WTC11 (cell line): ENCODE data around the gene BRAF. TPM values are rescaled to one million over a fixed set of nuclear protein-coding genes. Genes with fewer than 3 reads are reported as not detected.

Experiments used
- ATAC-seq: fragments of 200-7000 bp; cut with Tn5 transposase; 2 replicates; pipeline ENCODE4 v1.10.0; 2021; ENCODE audit warnings: mild to moderate bottlenecking, moderate library complexity
- CTCF ChIA-PET: fragments of 300-600 bp; sonication (Branson Sonifier 250); formaldehyde crosslinking; loops from one replicate; lab custom pipeline; 2021; ENCODE audit warnings: antibody characterized with exemption; lab: Charles Lee
- POLR2A ChIA-PET: fragments of 350-600 bp; sonication (Branson Sonifier 250); formaldehyde crosslinking; loops from one replicate; lab custom pipeline; 2021; ENCODE audit warnings: antibody characterized with exemption; lab: Charles Lee
- DNase-seq: peaks from one replicate; pipeline ENCODE4 v3.0.0; 2021; ENCODE audit warnings: low spot score
- H3K27ac Mint-ChIP-seq: 2 replicates; pipeline ENCODE4 v1.8.0; 2021; ENCODE audit warnings: mixed read lengths
- H3K27me3 Mint-ChIP-seq: 2 replicates; pipeline ENCODE4 v1.8.0; 2021; ENCODE audit warnings: low read depth, mild to moderate bottlenecking, moderate library complexity, mixed read lengths
- H3K36me3 Mint-ChIP-seq: 2 replicates; pipeline ENCODE4 v1.8.0; 2021; ENCODE audit warnings: mixed read lengths
- H3K4me1 Mint-ChIP-seq: 2 replicates; pipeline ENCODE4 v1.8.0; 2022; ENCODE audit warnings: mixed read lengths
- H3K4me3 Mint-ChIP-seq: 2 replicates; pipeline ENCODE4 v1.8.0; 2021; ENCODE audit warnings: mild to moderate bottlenecking, moderate library complexity, mixed read lengths
- H3K9me3 Mint-ChIP-seq: 2 replicates; pipeline ENCODE4 v1.8.0; 2021; ENCODE audit warnings: mixed read lengths
- AFF4 ChIP-seq: sonication (generic); formaldehyde crosslinking; IDR thresholded peaks from 2 replicates; pipeline ENCODE4 v1.8.1; 2023; ENCODE audit warnings: mild to moderate bottlenecking, missing genetic modification reagents, borderline replicate concordance
- ATF1 ChIP-seq: sonication (generic); formaldehyde crosslinking; IDR thresholded peaks from 2 replicates; pipeline ENCODE4 v1.8.1; 2023; ENCODE audit warnings: mild to moderate bottlenecking, moderate library complexity, missing genetic modification reagents
- ATF3 ChIP-seq: sonication (generic); formaldehyde crosslinking; conservative IDR thresholded peaks from 2 replicates; pipeline ENCODE4 v1.8.1; 2022; ENCODE audit warnings: mild to moderate bottlenecking, missing genetic modification reagents
- ELF4 ChIP-seq: sonication (generic); formaldehyde crosslinking; IDR thresholded peaks from 2 replicates; pipeline ENCODE4 v1.8.1; 2022; ENCODE audit warnings: low read depth, mild to moderate bottlenecking, moderate library complexity, missing genetic modification reagents
- FOXJ3 ChIP-seq: sonication (generic); formaldehyde crosslinking; IDR thresholded peaks from 2 replicates; pipeline ENCODE4 v1.9.0; 2021; ENCODE audit warnings: missing genetic modification reagents, mild to moderate bottlenecking, borderline replicate concordance
- FOXK1 ChIP-seq: sonication (generic); formaldehyde crosslinking; IDR thresholded peaks from 2 replicates; pipeline ENCODE4 v1.8.0; 2022; ENCODE audit warnings: mild to moderate bottlenecking, moderate library complexity, missing genetic modification reagents
- GABPB1 ChIP-seq: sonication (generic); formaldehyde crosslinking; IDR thresholded peaks from 2 replicates; pipeline ENCODE4 v1.8.1; 2023; ENCODE audit warnings: mild to moderate bottlenecking, missing genetic modification reagents
- NFATC4 ChIP-seq: fragments of 250-450 bp; sonication (Bioruptor Pico); IDR thresholded peaks from 2 replicates; pipeline ENCODE4 v1.9.0; 2021; ENCODE audit warnings: mild to moderate bottlenecking
- NFE2L1 ChIP-seq: sonication (generic); formaldehyde crosslinking; IDR thresholded peaks from 2 replicates; pipeline ENCODE4 v1.8.1; 2023; ENCODE audit warnings: missing genetic modification reagents
- NR1H2 ChIP-seq: sonication (generic); formaldehyde crosslinking; IDR thresholded peaks from 2 replicates; pipeline ENCODE4 v1.9.0; 2021; ENCODE audit warnings: mild to moderate bottlenecking, moderate library complexity, missing genetic modification reagents
- NR3C1 ChIP-seq: sonication (generic); formaldehyde crosslinking; conservative IDR thresholded peaks from 2 replicates; pipeline ENCODE4 v1.8.1; 2023; ENCODE audit warnings: low read depth, mild to moderate bottlenecking, missing genetic modification reagents
- OVOL2 ChIP-seq: fragments of 250-450 bp; sonication (Bioruptor Pico); IDR thresholded peaks from 2 replicates; pipeline ENCODE4 v1.9.0; 2021; ENCODE audit warnings: mild to moderate bottlenecking, borderline replicate concordance
- RORB ChIP-seq: fragments of 250-450 bp; sonication (Bioruptor Pico); IDR thresholded peaks from 2 replicates; pipeline ENCODE4 v1.9.0; 2021; ENCODE audit warnings: mild to moderate bottlenecking
- SP1 ChIP-seq: sonication (generic); formaldehyde crosslinking; conservative IDR thresholded peaks from 2 replicates; pipeline ENCODE4 v1.8.1; 2022; ENCODE audit warnings: missing genetic modification reagents
- ZNF121 ChIP-seq: sonication (generic); formaldehyde crosslinking; IDR thresholded peaks from 2 replicates; pipeline ENCODE4 v1.8.0; 2023; ENCODE audit warnings: missing genetic modification reagents
- ZNF219 ChIP-seq: sonication (generic); formaldehyde crosslinking; IDR thresholded peaks from 2 replicates; pipeline ENCODE4 v1.8.0; 2023; ENCODE audit warnings: missing genetic modification reagents, mild to moderate bottlenecking, borderline replicate concordance
- ZNF232 ChIP-seq: sonication (generic); formaldehyde crosslinking; IDR thresholded peaks from 2 replicates; pipeline ENCODE4 v1.8.0; 2022; ENCODE audit warnings: mild to moderate bottlenecking, missing genetic modification reagents
- total RNA-seq: library from RNA; stranded (reverse); gene quantifications from 3 replicates; pipeline ENCODE4 v1.2.3, GENCODE V29; 2021
- TF ChIP-seq, protein P1 (sequence below): sonication (generic); formaldehyde crosslinking; IDR thresholded peaks from 2 replicates; pipeline ENCODE4 v1.8.1; 2022; ENCODE audit warnings: missing genetic modification reagents, borderline replicate concordance
- TF ChIP-seq, protein P2 (sequence below): fragments of 250-450 bp; sonication (Bioruptor Pico); IDR thresholded peaks from 2 replicates; pipeline ENCODE4 v1.9.0; 2021; ENCODE audit warnings: mild to moderate bottlenecking, borderline replicate concordance
- TF ChIP-seq, protein P3 (sequence below): sonication (generic); formaldehyde crosslinking; IDR thresholded peaks from 2 replicates; pipeline ENCODE4 v1.8.0; 2022; ENCODE audit warnings: mild to moderate bottlenecking, missing genetic modification reagents

The BRAF gene
- total RNA-seq, 1 experiment from 2014 or later = 29.2 TPM

GRCh38 chr7:140911746-140912145 lies 13.0 kb downstream of the BRAF start:
- POLR2A ChIA-PET = no interaction called here
- TF ChIP-seq ATF1 (CRISPR knock-in tag) = no peak
- no peak for TF ChIP-seq OVOL2
- TF ChIP-seq ATF3 (CRISPR knock-in tag) = no peak
- no peak for TF ChIP-seq NR1H2 (CRISPR knock-in tag)
- TF ChIP-seq ZNF232 (CRISPR knock-in tag) = no peak
- TF ChIP-seq, protein P1, sequence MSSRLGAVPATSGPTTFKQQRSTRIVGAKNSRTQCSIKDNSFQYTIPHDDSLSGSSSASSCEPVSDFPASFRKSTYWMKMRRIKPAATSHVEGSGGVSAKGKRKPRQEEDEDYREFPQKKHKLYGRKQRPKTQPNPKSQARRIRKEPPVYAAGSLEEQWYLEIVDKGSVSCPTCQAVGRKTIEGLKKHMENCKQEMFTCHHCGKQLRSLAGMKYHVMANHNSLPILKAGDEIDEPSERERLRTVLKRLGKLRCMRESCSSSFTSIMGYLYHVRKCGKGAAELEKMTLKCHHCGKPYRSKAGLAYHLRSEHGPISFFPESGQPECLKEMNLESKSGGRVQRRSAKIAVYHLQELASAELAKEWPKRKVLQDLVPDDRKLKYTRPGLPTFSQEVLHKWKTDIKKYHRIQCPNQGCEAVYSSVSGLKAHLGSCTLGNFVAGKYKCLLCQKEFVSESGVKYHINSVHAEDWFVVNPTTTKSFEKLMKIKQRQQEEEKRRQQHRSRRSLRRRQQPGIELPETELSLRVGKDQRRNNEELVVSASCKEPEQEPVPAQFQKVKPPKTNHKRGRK (CRISPR knock-in tag) = no peak
- no peak for TF ChIP-seq AFF4 (CRISPR knock-in tag)
- TF ChIP-seq NFE2L1 (CRISPR knock-in tag) = no peak
- no peak for TF ChIP-seq ELF4 (CRISPR knock-in tag)
- TF ChIP-seq NR3C1 (CRISPR knock-in tag) = no peak
- no peak for TF ChIP-seq FOXJ3 (CRISPR knock-in tag)
- no peak for TF ChIP-seq ZNF121
- TF ChIP-seq, protein P2, sequence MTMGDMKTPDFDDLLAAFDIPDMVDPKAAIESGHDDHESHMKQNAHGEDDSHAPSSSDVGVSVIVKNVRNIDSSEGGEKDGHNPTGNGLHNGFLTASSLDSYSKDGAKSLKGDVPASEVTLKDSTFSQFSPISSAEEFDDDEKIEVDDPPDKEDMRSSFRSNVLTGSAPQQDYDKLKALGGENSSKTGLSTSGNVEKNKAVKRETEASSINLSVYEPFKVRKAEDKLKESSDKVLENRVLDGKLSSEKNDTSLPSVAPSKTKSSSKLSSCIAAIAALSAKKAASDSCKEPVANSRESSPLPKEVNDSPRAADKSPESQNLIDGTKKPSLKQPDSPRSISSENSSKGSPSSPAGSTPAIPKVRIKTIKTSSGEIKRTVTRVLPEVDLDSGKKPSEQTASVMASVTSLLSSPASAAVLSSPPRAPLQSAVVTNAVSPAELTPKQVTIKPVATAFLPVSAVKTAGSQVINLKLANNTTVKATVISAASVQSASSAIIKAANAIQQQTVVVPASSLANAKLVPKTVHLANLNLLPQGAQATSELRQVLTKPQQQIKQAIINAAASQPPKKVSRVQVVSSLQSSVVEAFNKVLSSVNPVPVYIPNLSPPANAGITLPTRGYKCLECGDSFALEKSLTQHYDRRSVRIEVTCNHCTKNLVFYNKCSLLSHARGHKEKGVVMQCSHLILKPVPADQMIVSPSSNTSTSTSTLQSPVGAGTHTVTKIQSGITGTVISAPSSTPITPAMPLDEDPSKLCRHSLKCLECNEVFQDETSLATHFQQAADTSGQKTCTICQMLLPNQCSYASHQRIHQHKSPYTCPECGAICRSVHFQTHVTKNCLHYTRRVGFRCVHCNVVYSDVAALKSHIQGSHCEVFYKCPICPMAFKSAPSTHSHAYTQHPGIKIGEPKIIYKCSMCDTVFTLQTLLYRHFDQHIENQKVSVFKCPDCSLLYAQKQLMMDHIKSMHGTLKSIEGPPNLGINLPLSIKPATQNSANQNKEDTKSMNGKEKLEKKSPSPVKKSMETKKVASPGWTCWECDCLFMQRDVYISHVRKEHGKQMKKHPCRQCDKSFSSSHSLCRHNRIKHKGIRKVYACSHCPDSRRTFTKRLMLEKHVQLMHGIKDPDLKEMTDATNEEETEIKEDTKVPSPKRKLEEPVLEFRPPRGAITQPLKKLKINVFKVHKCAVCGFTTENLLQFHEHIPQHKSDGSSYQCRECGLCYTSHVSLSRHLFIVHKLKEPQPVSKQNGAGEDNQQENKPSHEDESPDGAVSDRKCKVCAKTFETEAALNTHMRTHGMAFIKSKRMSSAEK (CRISPR knock-in tag) = no peak
- no peak for TF ChIP-seq ZNF219
- TF ChIP-seq, protein P3, sequence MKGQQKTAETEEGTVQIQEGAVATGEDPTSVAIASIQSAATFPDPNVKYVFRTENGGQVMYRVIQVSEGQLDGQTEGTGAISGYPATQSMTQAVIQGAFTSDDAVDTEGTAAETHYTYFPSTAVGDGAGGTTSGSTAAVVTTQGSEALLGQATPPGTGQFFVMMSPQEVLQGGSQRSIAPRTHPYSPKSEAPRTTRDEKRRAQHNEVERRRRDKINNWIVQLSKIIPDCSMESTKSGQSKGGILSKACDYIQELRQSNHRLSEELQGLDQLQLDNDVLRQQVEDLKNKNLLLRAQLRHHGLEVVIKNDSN = no peak
- no peak for TF ChIP-seq GABPB1 (CRISPR knock-in tag)
- no peak for TF ChIP-seq RORB (CRISPR knock-in tag)
- TF ChIP-seq NFATC4 (CRISPR knock-in tag) = no peak
- TF ChIP-seq FOXK1 (CRISPR knock-in tag) = no peak
- TF ChIP-seq SP1 (CRISPR knock-in tag) = no peak
- H3K4me3 Mint-ChIP-seq = no peak overlapping the region
- no peaks in the 10 kb centered on the region for H3K9me3 Mint-ChIP-seq
- H3K27ac Mint-ChIP-seq = no peak overlapping the region
- CTCF ChIA-PET = interaction anchor here (0.5 kb wide), 1 partner anchor 41 kb away, joined by 3 read pairs; no protein-coding TSS in a partner anchor
- peaks cover 47% of the 10 kb centered on the region for H3K27me3 Mint-ChIP-seq
- no peak for ATAC-seq
- DNase-seq = no peak
- H3K4me1 Mint-ChIP-seq = peaks cover 16% of the 10 kb centered on the region
- no peaks in the 10 kb centered on the region for H3K36me3 Mint-ChIP-seq
